ENCODE data around the gene SORCS2.

- no peak for TF ChIP-seq EZH2phosphoT487 (IDR thresholded peaks at IDR 0.05; ENCODE audit: borderline replicate concordance, low read length)
- no peak for TF ChIP-seq EZH2 (IDR thresholded peaks at IDR 0.05; ENCODE audit: low read length, unreplicated experiment)
- no peak for TF ChIP-seq CTCF (conservative IDR thresholded peaks at IDR 0.05; ENCODE audit: low read depth, low read length)
Observed at GRCh38 chr4:7144374-7145290, 47.7 kb upstream of the SORCS2 start.

Measured in PC-3 (cell line).